Prostate gland (tissue), 2 donors: ENCODE data around the gene SALL2. TPM values are rescaled to one million over a fixed set of nuclear protein-coding genes. Genes with fewer than 3 reads are reported as not detected.

Experiments used
- DNase-seq: peaks from one replicate; pipeline ENCODE4 v3.0.0-alpha.2; 2019; ENCODE audit warnings: low spot score
- H3K27ac ChIP-seq, 2 donors: fragments of 200-600 bp; sonication (generic); 2 replicates each; pipeline ENCODE4 v1.5.1; 2017 to 2019
- H3K27me3 ChIP-seq: fragments of 200-600 bp; sonication (generic); replicated peaks from 2 replicates; pipeline ENCODE4 v1.5.1; 2019; ENCODE audit not compliant: insufficient read depth
- H3K36me3 ChIP-seq, 2 donors: fragments of 200-600 bp; sonication (generic); 1 replicate in 1 of 2; 2 replicates in 1 of 2; pipeline versions ENCODE4 v1.5.1 to v1.8.1; 2017 to 2019
- H3K4me1 ChIP-seq: fragments of 200-600 bp; sonication (generic); replicated peaks from 2 replicates; pipeline ENCODE4 v1.5.1; 2019
- H3K4me3 ChIP-seq, 2 donors: fragments of 200-600 bp; sonication (generic); 2 replicates each; pipeline ENCODE4 v1.5.1; 2017 to 2019
- H3K9me3 ChIP-seq: fragments of 200-600 bp; sonication (generic); 2 replicates; pipeline ENCODE4 v1.5.1; 2017
- CTCF ChIP-seq, 4 experiments: fragments of 200-600 bp in 2 of 4; fragments of 450-650 bp in 2 of 4; sonication (generic) in 2 of 4; IDR thresholded peaks; 1 replicate in 3 of 4; 2 replicates in 1 of 4; pipeline ENCODE4 v1.5.1; 2016 to 2019; ENCODE audit warnings: antibody characterized with exemption in 4 of 4, mild to moderate bottlenecking in 2 of 4, moderate library complexity in 2 of 4
- POLR2A ChIP-seq: fragments of 450-650 bp; IDR thresholded peaks from one replicate; pipeline ENCODE4 v1.6.1; 2016; ENCODE audit warnings: antibody characterized with exemption, mild to moderate bottlenecking
- POLR2AphosphoS5 ChIP-seq: sonication (generic); formaldehyde crosslinking; IDR thresholded peaks from one replicate; pipeline ENCODE4 v1.6.1; 2017; ENCODE audit warnings: antibody characterized with exemption
- WGBS: methylation state at CpG from one replicate; pipeline ENCODE4 v1.1.5; 2018; 5-methylcytosine and 5-hydroxymethylcytosine counted together
- intact Hi-C: fragments of 100-400 bp; cut with DNase I; formaldehyde crosslinking; loops from one replicate; pipeline ENCODE4 v1.14.2; 2022
- total RNA-seq, 2 donors: library from RNA; depleted of rRNA; stranded (reverse); fragments of >200 nt; gene quantifications; one replicate each; pipeline ENCODE4 v1.1.0, GENCODE V29; 2016

The SALL2 gene
- total RNA-seq, 2 donors from 2014 or later, result 8.1 to 10.2 TPM

- no peak for DNase-seq
- no peak overlapping the region for H3K27ac ChIP-seq
- intact Hi-C loops, result no loop called here
- H3K9me3 ChIP-seq, result no peaks in the 10 kb centered on the region
- no peak for TF ChIP-seq POLR2A
- no peak for TF ChIP-seq CTCF (IDR thresholded peaks at IDR 0.05)
- no peak for TF ChIP-seq POLR2AphosphoS5
- H3K27me3 ChIP-seq, result peaks cover 2% of the 10 kb centered on the region
- no peaks in the 10 kb centered on the region for H3K4me1 ChIP-seq
- 1% methylated on average over 25 of the region's 25 CpGs for WGBS
- peak overlapping the region; percentile 3 to 18 for H3K4me3 ChIP-seq
- H3K36me3 ChIP-seq, result no peaks in the 10 kb centered on the region
These were observed 10.4 kb upstream of the SALL2 start for GRCh38 chr14:21536418-21537089.

- no peaks in the 10 kb centered on the region for H3K36me3 ChIP-seq
- H3K4me3 ChIP-seq, result no peak overlapping the region
- whole genome bisulfite sequencing, result 20% methylated on average over 6 of the region's 6 CpGs
- DNase-seq, result no peak
- no peak overlapping the region for H3K27ac ChIP-seq
- no peaks in the 10 kb centered on the region for H3K9me3 ChIP-seq
- H3K27me3 ChIP-seq, result peaks cover 2% of the 10 kb centered on the region
- H3K4me1 ChIP-seq, result no peaks in the 10 kb centered on the region
- intact Hi-C loops, result no loop called here
- TF ChIP-seq POLR2AphosphoS5 (no peak), CTCF (IDR thresholded peaks at IDR 0.05) (no peak), POLR2A (no peak)
These were observed 9.6 kb upstream of the SALL2 start for GRCh38 chr14:21535545-21536417.

- Histone ChIP-seq H3K4me3 (no peak overlapping the region), H3K27me3 (peaks cover 2% of the 10 kb centered on the region), H3K9me3 (no peaks in the 10 kb centered on the region), H3K36me3 (no peaks in the 10 kb centered on the region), H3K4me1 (no peaks in the 10 kb centered on the region), H3K27ac (no peak overlapping the region)
- 73% methylated on average over 4 of the region's 4 CpGs for WGBS
- TF ChIP-seq CTCF (IDR thresholded peaks at IDR 0.05), result no peak
- TF ChIP-seq POLR2A, result no peak
- no peak for TF ChIP-seq POLR2AphosphoS5
- no peak for DNase-seq
- intact Hi-C loops, result no loop called here
These were observed 8.4 kb upstream of the SALL2 start for GRCh38 chr14:21534576-21534975.

DNA sequence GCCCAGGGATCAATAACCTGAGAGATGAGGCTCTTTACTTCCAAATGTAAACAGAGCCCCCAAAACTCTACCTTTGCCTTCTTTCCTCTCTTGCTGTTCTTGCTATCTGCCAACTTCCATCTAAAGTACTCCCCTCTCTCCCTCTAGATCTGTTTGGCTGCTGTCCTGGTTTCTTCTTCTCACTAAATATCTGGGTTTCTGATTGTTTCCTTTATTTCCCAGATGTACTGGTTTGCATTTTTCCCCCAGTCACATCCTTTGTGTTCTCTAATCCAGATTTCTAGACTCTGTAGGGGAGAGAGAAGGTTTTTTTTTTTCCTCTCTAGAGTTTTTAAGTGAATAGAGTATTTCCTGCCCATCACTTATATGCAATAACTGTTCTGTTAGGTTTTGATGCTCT lies 7.1 kb upstream of the SALL2 start:
- no peak overlapping the region for H3K4me3 ChIP-seq
- no peaks in the 10 kb centered on the region for H3K4me1 ChIP-seq
- no peak for DNase-seq
- no peak overlapping the region for H3K27ac ChIP-seq
- no peaks in the 10 kb centered on the region for H3K9me3 ChIP-seq
- no peaks in the 10 kb centered on the region for H3K36me3 ChIP-seq
- TF ChIP-seq POLR2AphosphoS5 (no peak), POLR2A (no peak), CTCF (IDR thresholded peaks at IDR 0.05) (no peak)
- peaks cover 2% of the 10 kb centered on the region for H3K27me3 ChIP-seq
- intact Hi-C loops, result no loop called here

DNA sequence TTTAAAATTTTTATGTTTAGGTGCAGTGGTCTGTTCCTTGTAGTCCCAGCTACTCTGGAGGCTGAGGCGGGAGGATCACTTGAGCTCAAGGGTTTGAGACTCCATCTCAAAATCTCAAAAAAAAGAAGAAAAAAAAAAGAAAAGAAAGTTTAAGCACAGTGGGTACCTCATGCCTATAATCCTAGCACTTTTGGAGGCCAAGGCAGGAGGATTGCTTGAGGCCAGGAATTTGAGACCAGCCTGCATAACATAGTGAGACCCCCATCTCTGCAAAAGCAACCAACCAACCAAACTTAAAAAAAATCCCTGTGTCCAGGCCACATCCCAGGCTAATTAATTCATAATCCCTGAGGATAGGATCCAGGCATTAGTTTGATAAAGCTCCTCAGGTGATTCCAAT lies 3.4 kb upstream of the SALL2 start:
- Histone ChIP-seq H3K36me3 (no peaks in the 10 kb centered on the region), H3K27ac (no peak overlapping the region), H3K4me1 (no peaks in the 10 kb centered on the region), H3K9me3 (no peaks in the 10 kb centered on the region), H3K4me3 (no peak overlapping the region), H3K27me3 (no peaks in the 10 kb centered on the region)
- intact Hi-C loops, result no loop called here
- DNase-seq, result no peak
- WGBS, result 94% methylated on average over 1 of the region's 1 CpG
- no peak for TF ChIP-seq POLR2AphosphoS5
- TF ChIP-seq CTCF (IDR thresholded peaks at IDR 0.05), result no peak
